Activated naive CD4-positive, alpha-beta T cell (primary cell): Measurements from ENCODE around the gene DENND4A.

Experiments
- DNase-seq, 4 experiments: peaks; one replicate each; lab custom pipeline; 2025; lab: John Stamatoyannopoulos, UW

The DENND4A gene

GRCh38 chr15:65792138-65792987 is at the start of gene DENND4A:
Gene DENND4A, minus strand, starts transcription at chr15:65792293. Its CDS starts 35,843 bp downstream, at chr15:65756450.
- peak; percentile 96 to 99 (median 97) for DNase-seq

- no peak for DNase-seq
These were observed 49.2 kb upstream of the DENND4A start for GRCh38 chr15:65841121-65841930.

GRCh38 chr15:65839985-65840384 is 47.9 kb upstream of the DENND4A start:
- DNase-seq: no peak

GRCh38 chr15:65839354-65839901 is 47.3 kb upstream of the DENND4A start:
- DNase-seq: no peak

GRCh38 chr15:65837301-65838294 is 45.5 kb upstream of the DENND4A start:
- DNase-seq: no peak

GRCh38 chr15:65836665-65837064 is 44.6 kb upstream of the DENND4A start:
- no peak for DNase-seq

- no peak for DNase-seq
These were observed 43.4 kb upstream of the DENND4A start for GRCh38 chr15:65835447-65835846.

GRCh38 chr15:65834603-65835282 is 42.6 kb upstream of the DENND4A start:
- no peak for DNase-seq

GRCh38 chr15:65833501-65834205 is 41.6 kb upstream of the DENND4A start:
- DNase-seq: peak in 1 of 4 experiments; percentile 14

GRCh38 chr15:65832549-65833364 is 40.7 kb upstream of the DENND4A start:
- peak in 1 of 4 experiments; percentile 28 for DNase-seq

GRCh38 chr15:65829130-65829764 is 37.2 kb upstream of the DENND4A start:
- DNase-seq: no peak

- no peak for DNase-seq
These were observed 36.5 kb upstream of the DENND4A start for GRCh38 chr15:65828585-65828984.

- DNase-seq: peak in 1 of 4 experiments; percentile 8
These were observed 35.0 kb upstream of the DENND4A start for GRCh38 chr15:65827065-65827464.

- no peak for DNase-seq
These were observed 33.0 kb upstream of the DENND4A start for GRCh38 chr15:65824941-65825544.

- no peak for DNase-seq
These were observed 32.1 kb upstream of the DENND4A start for GRCh38 chr15:65824031-65824743.

GRCh38 chr15:65822316-65822715 is 30.2 kb upstream of the DENND4A start:
- no peak for DNase-seq

GRCh38 chr15:65821070-65821469 is 29.0 kb upstream of the DENND4A start:
- DNase-seq: no peak

GRCh38 chr15:65819563-65819960 is 27.5 kb upstream of the DENND4A start:
- no peak for DNase-seq
